HEK293 (cell line): ENCODE measurements around the gene PPP6R1.

Experiments used
- CTCF ChIA-PET: fragments of 350-600 bp; formaldehyde crosslinking; extraction: SDS; loops from one replicate; lab custom pipeline; 2021; ENCODE audit warnings: antibody characterized with exemption; lab: Yijun Ruan, JAX
- POLR2A ChIA-PET: fragments of 300-600 bp; formaldehyde crosslinking; extraction: SDS; loops from one replicate; lab custom pipeline; 2020; ENCODE audit warnings: antibody characterized with exemption, inconsistent platforms; lab: Yijun Ruan, JAX
- H3K27ac ChIP-seq: fragments of 200-500 bp; sonication (Bioruptor generic); 2 replicates; pipeline ENCODE4 v1.5.1; 2014; ENCODE audit warnings: low read depth, low read length, control low read depth, inconsistent platforms; ENCODE audit errors: extremely low read depth
- H3K36me3 ChIP-seq, 2 experiments: fragments of 200-500 bp in 1 of 2; sonication (Bioruptor generic) in 1 of 2; 1 replicate in 1 of 2; 2 replicates in 1 of 2; pipeline ENCODE4 v1.5.1; 2014 to 2017; ENCODE audit warnings: inconsistent platforms in 2 of 2, low read length in 2 of 2; ENCODE audit not compliant: control insufficient read depth in 2 of 2, insufficient read depth in 1 of 2
- H3K4me1 ChIP-seq: fragments of 200-500 bp; sonication (Bioruptor generic); 2 replicates; pipeline ENCODE4 v1.5.1; 2014; ENCODE audit warnings: mild to moderate bottlenecking, low read length, inconsistent platforms; ENCODE audit not compliant: control insufficient read depth, insufficient read depth
- H3K4me3 ChIP-seq: 2 replicates; pipeline ENCODE4 v1.5.1; 2011; ENCODE audit warnings: low read depth, mild to moderate bottlenecking, control low read depth, low read length, moderate library complexity
- H3K9me3 ChIP-seq: fragments of 200-500 bp; sonication (Bioruptor generic); 2 replicates; pipeline ENCODE4 v1.5.1; 2014; ENCODE audit warnings: low read depth, low read length, inconsistent platforms; ENCODE audit not compliant: control insufficient read depth, insufficient read depth
- EGR2 ChIP-seq: fragments of 450-650 bp; formaldehyde crosslinking; IDR thresholded peaks from 2 replicates; pipeline ENCODE4 v1.5.1; 2016; ENCODE audit warnings: low read depth, missing biosample characterization, missing genetic modification characterization
- GLI4 ChIP-seq: fragments of 450-650 bp; formaldehyde crosslinking; IDR thresholded peaks from 2 replicates; pipeline ENCODE4 v1.5.1; 2016; ENCODE audit warnings: missing biosample characterization, missing genetic modification characterization
- GLIS2 ChIP-seq: fragments of 450-650 bp; formaldehyde crosslinking; IDR thresholded peaks from 2 replicates; pipeline ENCODE4 v1.5.1; 2016; ENCODE audit warnings: missing biosample characterization, missing genetic modification characterization
- HOXD13 ChIP-seq: sonication (generic); formaldehyde crosslinking; IDR thresholded peaks from 2 replicates; pipeline ENCODE4 v1.8.0; 2022; ENCODE audit warnings: missing genetic modification reagents, borderline replicate concordance
- IKZF3 ChIP-seq: fragments of 450-650 bp; IDR thresholded peaks from 2 replicates; pipeline ENCODE4 v1.5.0; 2018; ENCODE audit warnings: missing biosample characterization, mild to moderate bottlenecking, missing genetic modification characterization, moderate library complexity
- KLF17 ChIP-seq: fragments of 450-650 bp; formaldehyde crosslinking; IDR thresholded peaks from 2 replicates; pipeline ENCODE4 v1.5.1; 2016; ENCODE audit warnings: missing biosample characterization, missing genetic modification characterization
- PATZ1 ChIP-seq: fragments of 450-650 bp; formaldehyde crosslinking; IDR thresholded peaks from 2 replicates; pipeline ENCODE4 v1.5.1; 2016; ENCODE audit warnings: missing biosample characterization, missing genetic modification characterization
- PRDM10 ChIP-seq: fragments of 450-650 bp; formaldehyde crosslinking; IDR thresholded peaks from 2 replicates; pipeline ENCODE4 v1.5.1; 2016; ENCODE audit warnings: missing biosample characterization, missing genetic modification characterization
- SALL2 ChIP-seq: fragments of 450-650 bp; formaldehyde crosslinking; IDR thresholded peaks from 2 replicates; pipeline ENCODE4 v1.5.0; 2017; ENCODE audit warnings: missing biosample characterization, mild to moderate bottlenecking, missing genetic modification characterization, borderline replicate concordance
- SETDB1 ChIP-seq: IDR thresholded peaks from one replicate; pipeline ENCODE4 v1.6.1; 2017; ENCODE audit warnings: mild to moderate bottlenecking, low read length, moderate library complexity, mixed read lengths; ENCODE audit not compliant: insufficient read length
- TRIM28 ChIP-seq: IDR thresholded peaks from 2 replicates; pipeline ENCODE4 v1.6.1; 2011; ENCODE audit warnings: low read length, control low read depth, borderline replicate concordance
- ZBTB17 ChIP-seq: fragments of 450-650 bp; formaldehyde crosslinking; IDR thresholded peaks from 2 replicates; pipeline ENCODE4 v1.5.1; 2016; ENCODE audit warnings: missing biosample characterization, missing genetic modification characterization
- ZNF10 ChIP-seq: fragments of 450-650 bp; formaldehyde crosslinking; IDR thresholded peaks from 2 replicates; pipeline ENCODE4 v1.5.1; 2017; ENCODE audit warnings: missing biosample characterization, missing genetic modification characterization
- ZNF112 ChIP-seq: fragments of 450-650 bp; formaldehyde crosslinking; IDR thresholded peaks from 2 replicates; pipeline ENCODE4 v1.5.0; 2017; ENCODE audit warnings: missing biosample characterization, missing genetic modification characterization
- ZNF16 ChIP-seq: fragments of 450-650 bp; formaldehyde crosslinking; IDR thresholded peaks from 2 replicates; pipeline ENCODE4 v1.5.1; 2016; ENCODE audit warnings: low read depth, missing biosample characterization, missing genetic modification characterization
- ZNF221 ChIP-seq: fragments of 450-650 bp; formaldehyde crosslinking; IDR thresholded peaks from 2 replicates; pipeline ENCODE4 v1.5.1; 2017; ENCODE audit warnings: missing biosample characterization, missing genetic modification characterization, borderline replicate concordance
- ZNF530 ChIP-seq: fragments of 450-650 bp; formaldehyde crosslinking; IDR thresholded peaks from 2 replicates; pipeline ENCODE4 v1.5.1; 2016; ENCODE audit warnings: low read depth, missing biosample characterization, missing genetic modification characterization
- ZNF629 ChIP-seq: fragments of 450-650 bp; formaldehyde crosslinking; IDR thresholded peaks from 2 replicates; pipeline ENCODE4 v1.5.1; 2017; ENCODE audit warnings: missing biosample characterization, missing genetic modification characterization
- ZNF658 ChIP-seq: fragments of 450-650 bp; formaldehyde crosslinking; IDR thresholded peaks from 2 replicates; pipeline ENCODE4; 2016; ENCODE audit warnings: missing biosample characterization, missing genetic modification characterization
- TF ChIP-seq, protein P1 (sequence below): fragments of 450-650 bp; formaldehyde crosslinking; IDR thresholded peaks from 2 replicates; pipeline ENCODE4 v1.5.1; 2016; ENCODE audit warnings: missing biosample characterization, missing genetic modification characterization
- TF ChIP-seq, protein P2 (sequence below): fragments of 450-650 bp; formaldehyde crosslinking; IDR thresholded peaks from 2 replicates; pipeline ENCODE4 v1.5.1; 2016; ENCODE audit warnings: missing biosample characterization, missing genetic modification characterization

PPP6R1 gene

DNA sequence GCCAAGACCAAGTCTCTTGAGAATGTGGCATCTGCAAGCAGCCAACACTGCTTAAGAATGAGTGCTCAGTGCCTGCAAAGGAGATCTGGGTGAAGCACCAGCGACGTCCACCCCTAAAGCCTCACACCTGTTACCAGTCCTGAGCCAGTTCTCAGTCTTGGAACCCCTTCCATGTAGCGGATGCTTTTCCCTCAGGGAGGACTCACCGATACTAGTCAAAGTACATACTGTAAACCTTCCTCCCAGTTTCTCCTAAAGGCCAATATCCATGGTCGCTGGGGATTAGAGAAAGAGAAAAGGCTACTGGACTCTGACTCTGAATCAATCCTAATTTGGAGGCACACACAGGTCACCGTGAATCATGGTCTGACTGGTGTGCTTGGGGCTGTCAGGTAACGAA lies 45.3 kb downstream of the PPP6R1 start (continued):
- TF ChIP-seq GLIS2 (no peak), EGR2 (no peak), HOXD13 (no peak)

DNA sequence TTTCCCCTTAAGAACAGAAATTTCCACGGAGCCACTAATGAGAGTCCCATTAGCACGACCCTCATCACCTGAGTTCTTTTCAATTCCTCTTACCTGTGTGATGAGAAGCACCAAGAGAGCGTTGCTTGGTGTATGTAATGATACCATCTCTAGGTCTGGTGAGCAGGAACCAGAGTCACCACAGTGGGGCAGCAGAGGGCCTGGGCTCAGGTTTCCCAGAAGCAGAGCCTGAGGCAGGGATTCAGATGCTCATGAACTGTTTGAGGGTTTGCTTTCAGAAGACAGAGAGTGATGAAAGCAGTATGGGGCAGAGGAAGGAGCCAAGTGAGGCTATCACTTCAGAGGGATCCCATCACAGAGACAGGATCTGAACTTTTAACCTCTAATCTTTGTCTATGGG lies 46.4 kb downstream of the PPP6R1 start:
- Histone ChIP-seq H3K36me3 (no peaks in the 10 kb centered on the region), H3K27ac (no peak overlapping the region), H3K4me3 (no peak overlapping the region), H3K9me3 (no peaks in the 10 kb centered on the region; the same call in 1 of the 2 replicates), H3K4me1 (peaks cover 13% of the 10 kb centered on the region)
- TF ChIP-seq ZNF10 (no peak), SETDB1 (peak; percentile 80)
- TF ChIP-seq, protein P1, sequence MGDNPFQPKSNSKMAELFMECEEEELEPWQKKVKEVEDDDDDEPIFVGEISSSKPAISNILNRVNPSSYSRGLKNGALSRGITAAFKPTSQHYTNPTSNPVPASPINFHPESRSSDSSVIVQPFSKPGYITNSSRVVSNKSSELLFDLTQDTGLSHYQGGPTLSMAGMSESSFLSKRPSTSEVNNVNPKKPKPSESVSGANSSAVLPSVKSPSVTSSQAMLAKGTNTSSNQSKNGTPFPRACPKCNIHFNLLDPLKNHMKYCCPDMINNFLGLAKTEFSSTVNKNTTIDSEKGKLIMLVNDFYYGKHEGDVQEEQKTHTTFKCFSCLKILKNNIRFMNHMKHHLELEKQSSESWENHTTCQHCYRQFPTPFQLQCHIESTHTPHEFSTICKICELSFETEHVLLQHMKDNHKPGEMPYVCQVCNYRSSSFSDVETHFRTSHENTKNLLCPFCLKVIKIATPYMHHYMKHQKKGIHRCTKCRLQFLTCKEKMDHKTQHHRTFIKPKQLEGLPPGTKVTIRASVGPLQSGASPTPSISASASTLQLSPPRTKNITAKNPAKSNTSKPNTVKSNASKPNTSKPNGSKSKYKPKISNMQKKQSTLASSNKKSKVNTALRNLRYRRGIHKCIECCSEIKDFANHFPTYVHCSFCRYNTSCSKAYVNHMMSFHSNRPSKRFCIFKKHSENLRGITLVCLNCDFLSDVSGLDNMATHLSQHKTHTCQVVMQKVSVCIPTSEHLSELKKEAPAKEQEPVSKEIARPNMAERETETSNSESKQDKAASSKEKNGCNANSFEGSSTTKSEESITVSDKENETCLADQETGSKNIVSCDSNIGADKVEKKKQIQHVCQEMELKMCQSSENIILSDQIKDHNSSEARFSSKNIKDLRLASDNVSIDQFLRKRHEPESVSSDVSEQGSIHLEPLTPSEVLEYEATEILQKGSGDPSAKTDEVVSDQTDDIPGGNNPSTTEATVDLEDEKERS (tag by site-specific recombination) = peak; percentile 94
- POLR2A ChIA-PET = no interaction called here
- CTCF ChIA-PET = interaction anchor here (0.7 kb wide), 1 partner anchor 45 kb away, joined by 3 read pairs; no protein-coding TSS in a partner anchor

DNA sequence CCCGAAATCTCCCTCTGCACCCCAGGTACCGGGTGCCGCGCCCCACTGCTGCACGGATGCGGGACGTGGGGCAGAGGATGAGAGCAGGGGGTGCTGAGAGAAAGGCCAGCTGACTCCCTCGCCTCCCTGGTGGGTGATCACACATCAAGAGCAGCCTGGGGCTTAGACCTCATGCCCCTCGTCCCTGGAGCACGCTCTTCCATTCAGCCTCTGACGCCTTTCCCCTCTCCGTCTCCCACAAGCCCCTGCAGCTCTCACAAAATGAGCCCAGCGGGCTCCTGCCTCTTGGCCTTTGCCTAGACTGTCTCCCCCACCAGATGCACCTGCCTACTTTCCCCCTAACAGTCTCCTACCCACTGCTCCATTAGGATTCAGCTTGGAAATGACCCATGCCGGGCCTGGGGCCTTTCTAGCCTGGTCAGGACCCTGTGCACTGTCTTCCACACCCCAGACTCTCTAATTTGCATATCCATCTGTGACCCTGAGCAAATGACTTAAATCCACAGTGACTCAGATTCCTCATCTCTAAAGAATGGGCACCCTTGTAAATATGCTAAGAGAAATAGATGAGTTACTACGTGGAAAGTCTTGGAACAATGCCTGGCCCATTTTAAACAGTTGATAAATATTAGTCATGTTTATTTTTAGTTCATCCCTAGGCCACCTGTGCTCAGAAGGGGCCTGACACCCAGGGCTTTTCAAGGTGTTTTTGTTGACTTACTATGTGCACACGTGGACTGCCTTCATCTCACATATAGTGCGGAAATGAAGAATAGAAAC lies 48.9 kb downstream of the PPP6R1 start:
- peak overlapping the region; percentile 22; the same call in 1 of the 2 replicates for H3K27ac ChIP-seq
- CTCF ChIA-PET = interaction anchor here (0.6 to 0.8 kb wide), 6 partner anchors 10 to 145 kb away, joined by 3 read pairs; no protein-coding TSS in a partner anchor
- no peaks in the 10 kb centered on the region for H3K36me3 ChIP-seq
- H3K9me3 ChIP-seq = no peaks in the 10 kb centered on the region; the same call in 1 of the 2 replicates
- H3K4me1 ChIP-seq = peaks cover 13% of the 10 kb centered on the region
- H3K4me3 ChIP-seq = no peak overlapping the region
- POLR2A ChIA-PET = interaction anchor here (0.7 to 1.6 kb wide), 3 partner anchors 41 to 198 kb away, joined by 3 read pairs; partner anchors contain the start of gene UBE2S
- no peak for TF ChIP-seq ZNF221 (tag by site-specific recombination)
- peak; percentile 66 for TF ChIP-seq PRDM10 (tag by site-specific recombination)
- TF ChIP-seq KLF17 (tag by site-specific recombination) = 0 out of 2 replicates have a peak, but pooled peaks have one; percentile 13
- TF ChIP-seq IKZF3 (tag by site-specific recombination) = no peak
- TF ChIP-seq, protein P2, sequence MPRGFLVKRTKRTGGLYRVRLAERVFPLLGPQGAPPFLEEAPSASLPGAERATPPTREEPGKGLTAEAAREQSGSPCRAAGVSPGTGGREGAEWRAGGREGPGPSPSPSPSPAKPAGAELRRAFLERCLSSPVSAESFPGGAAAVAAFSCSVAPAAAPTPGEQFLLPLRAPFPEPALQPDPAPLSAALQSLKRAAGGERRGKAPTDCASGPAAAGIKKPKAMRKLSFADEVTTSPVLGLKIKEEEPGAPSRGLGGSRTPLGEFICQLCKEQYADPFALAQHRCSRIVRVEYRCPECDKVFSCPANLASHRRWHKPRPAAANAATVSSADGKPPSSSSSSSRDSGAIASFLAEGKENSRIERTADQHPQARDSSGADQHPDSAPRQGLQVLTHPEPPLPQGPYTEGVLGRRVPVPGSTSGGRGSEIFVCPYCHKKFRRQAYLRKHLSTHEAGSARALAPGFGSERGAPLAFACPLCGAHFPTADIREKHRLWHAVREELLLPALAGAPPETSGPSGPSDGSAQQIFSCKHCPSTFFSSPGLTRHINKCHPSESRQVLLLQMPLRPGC (tag by site-specific recombination) = no peak
- TF ChIP-seq ZNF112 (tag by site-specific recombination) = no peak
- peak; percentile 34; the same call in 1 of the 2 replicates for TF ChIP-seq ZNF629 (tag by site-specific recombination)
- 0 out of 2 replicates have a peak, but pooled peaks have one; percentile 17 for TF ChIP-seq PATZ1
- no peak for TF ChIP-seq ZNF658 (tag by site-specific recombination)
- no peak for TF ChIP-seq ZNF16 (tag by site-specific recombination)
- TF ChIP-seq SALL2 (tag by site-specific recombination) = no peak
- peak; percentile 45 for TF ChIP-seq ZBTB17
- TF ChIP-seq TRIM28 = no peak
- no peak for TF ChIP-seq ZNF530 (tag by site-specific recombination)
- no peak for TF ChIP-seq GLI4 (tag by site-specific recombination)
